Esophagus squamous epithelium (tissue), 4 donors: ENCODE results near the gene TTC4.

Experiments used
- POLR2A ChIP-seq, 4 donors: fragments of 450-650 bp; IDR thresholded peaks; one replicate each; pipeline ENCODE4 v1.6.1; 2017; ENCODE audit warnings: antibody characterized with exemption in 4 of 4, mild to moderate bottlenecking in 4 of 4, moderate library complexity in 3 of 4
- TF ChIP-seq, protein P1 (sequence below), 6 experiments: fragments of 450-650 bp in 4 of 6; fragments of 200-600 bp in 2 of 6; sonication (generic) in 2 of 6; IDR thresholded peaks; one replicate each; pipeline ENCODE4 v1.5.1; 2016 to 2019; ENCODE audit warnings: antibody characterized with exemption in 6 of 6, mild to moderate bottlenecking in 4 of 6, moderate library complexity in 4 of 6

- TF ChIP-seq, protein P1, sequence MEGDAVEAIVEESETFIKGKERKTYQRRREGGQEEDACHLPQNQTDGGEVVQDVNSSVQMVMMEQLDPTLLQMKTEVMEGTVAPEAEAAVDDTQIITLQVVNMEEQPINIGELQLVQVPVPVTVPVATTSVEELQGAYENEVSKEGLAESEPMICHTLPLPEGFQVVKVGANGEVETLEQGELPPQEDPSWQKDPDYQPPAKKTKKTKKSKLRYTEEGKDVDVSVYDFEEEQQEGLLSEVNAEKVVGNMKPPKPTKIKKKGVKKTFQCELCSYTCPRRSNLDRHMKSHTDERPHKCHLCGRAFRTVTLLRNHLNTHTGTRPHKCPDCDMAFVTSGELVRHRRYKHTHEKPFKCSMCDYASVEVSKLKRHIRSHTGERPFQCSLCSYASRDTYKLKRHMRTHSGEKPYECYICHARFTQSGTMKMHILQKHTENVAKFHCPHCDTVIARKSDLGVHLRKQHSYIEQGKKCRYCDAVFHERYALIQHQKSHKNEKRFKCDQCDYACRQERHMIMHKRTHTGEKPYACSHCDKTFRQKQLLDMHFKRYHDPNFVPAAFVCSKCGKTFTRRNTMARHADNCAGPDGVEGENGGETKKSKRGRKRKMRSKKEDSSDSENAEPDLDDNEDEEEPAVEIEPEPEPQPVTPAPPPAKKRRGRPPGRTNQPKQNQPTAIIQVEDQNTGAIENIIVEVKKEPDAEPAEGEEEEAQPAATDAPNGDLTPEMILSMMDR (IDR thresholded peaks at IDR 0.05) = no peak
- TF ChIP-seq POLR2A (IDR thresholded peaks at IDR 0.05) = no peak
Measured at GRCh38 chr1:54716299-54717047, 812 bp downstream of the TTC4 start.
